Choroid plexus epithelial cell (primary cell): ENCODE measurements around the gene LHFPL2.
"Not testable (repeated sequence)": the region's sequence is repeated elsewhere in the genome, so short reads cannot be mapped to it uniquely, and the experiment has no call there.

ENCODE experiments used
- DNase-seq: peaks from one replicate; pipeline ENCODE4 v3.0.0-alpha.2; 2010; ENCODE audit warnings: low read depth
- H3K4me3 ChIP-seq: 2 replicates; pipeline ENCODE4 v1.5.1; 2011; ENCODE audit warnings: low read depth, mild to moderate bottlenecking, control low read depth, low read length, moderate library complexity
- CTCF ChIP-seq: conservative IDR thresholded peaks from 2 replicates; pipeline ENCODE4 v1.5.1; 2011; ENCODE audit warnings: low read depth, mild to moderate bottlenecking, control low read depth, inconsistent platforms, low read length, moderate library complexity

LHFPL2 gene

GRCh38 chr5:78671609-78672008 is 23.0 kb upstream of the LHFPL2 start:
- TF ChIP-seq CTCF, result no peak
- DNase-seq, result no peak
- H3K4me3 ChIP-seq, result no peak overlapping the region

GRCh38 chr5:78670701-78671269 is 22.2 kb upstream of the LHFPL2 start:
- no peak for TF ChIP-seq CTCF
- no peak for DNase-seq

GRCh38 chr5:78669331-78669730 is 20.8 kb upstream of the LHFPL2 start:
- TF ChIP-seq CTCF, result no peak
- DNase-seq, result no peak
- no peak overlapping the region for H3K4me3 ChIP-seq

More at GRCh38 chr5:78670701-78671269, 22.2 kb upstream of the LHFPL2 start:
- no peak overlapping the region for H3K4me3 ChIP-seq

GRCh38 chr5:78667461-78668103 is 19.0 kb upstream of the LHFPL2 start:
- no peak for TF ChIP-seq CTCF
- no peak for DNase-seq

GRCh38 chr5:78666975-78667374 is 18.4 kb upstream of the LHFPL2 start:
- H3K4me3 ChIP-seq, DNase-seq: not testable (repeated sequence)

More at GRCh38 chr5:78667461-78668103, 19.0 kb upstream of the LHFPL2 start:
- H3K4me3 ChIP-seq, result no peak overlapping the region

- DNase-seq, result peak; percentile 59
- no peak for TF ChIP-seq CTCF
- no peak overlapping the region for H3K4me3 ChIP-seq
Observed at GRCh38 chr5:78666041-78666444, 17.5 kb upstream of the LHFPL2 start.

- TF ChIP-seq CTCF, result no peak
- no peak for DNase-seq
Observed at GRCh38 chr5:78665534-78665933, 17.0 kb upstream of the LHFPL2 start.

More at GRCh38 chr5:78665534-78665933, 17.0 kb upstream of the LHFPL2 start:
- no peak overlapping the region for H3K4me3 ChIP-seq
